Measurements from ENCODE around the gene POTEG.
"Not testable (repeated sequence)": the region's sequence is repeated elsewhere in the genome, so short reads cannot be mapped to it uniquely, and the experiment has no call there.

GRCh38 chr14:19386309-19386708 lies 47.8 kb downstream of the POTEG start:
- not testable (repeated sequence) for TF ChIP-seq POLR2A, CTCF (IDR thresholded peaks at IDR 0.05)
